Measurements from ENCODE around the gene SPOCK2. TPM values are rescaled to one million over a fixed set of nuclear protein-coding genes. Genes with fewer than 3 reads are reported as not detected.

The SPOCK2 gene
- total and polyA plus RNA-seq, 9 donors, result 1.4 to 77.7 (median 8.7) TPM

DNA sequence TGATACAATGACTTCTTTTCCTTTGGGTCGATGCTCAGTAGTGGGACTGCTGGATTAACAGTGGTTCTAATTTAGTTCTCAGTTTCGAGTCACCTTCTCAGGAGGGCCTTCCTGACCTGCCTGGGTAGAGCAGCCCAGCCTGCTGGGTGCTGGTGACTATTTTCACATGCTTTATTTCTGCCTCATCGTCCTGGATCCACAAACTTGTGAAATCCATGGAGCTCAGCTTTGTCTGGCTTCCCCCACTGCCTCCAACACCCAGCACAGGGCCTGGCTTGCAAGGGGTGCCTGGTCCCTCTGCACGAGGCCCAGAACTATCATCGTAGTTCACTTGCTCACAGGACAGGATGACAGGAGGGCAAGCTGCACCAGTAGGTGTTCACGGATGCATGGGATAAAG, 46.9 kb downstream of the SPOCK2 start:
- H3K9me3 ChIP-seq, result no peaks in the 10 kb centered on the region
- no peak for DNase-seq
- no peaks in the 10 kb centered on the region for H3K27me3 ChIP-seq
- peaks cover 16% of the 10 kb centered on the region for H3K4me1 ChIP-seq (ENCODE audit: insufficient read depth)
- intact Hi-C loops (cut with DNase I), result loop anchor here in 1 of 4 donors (5.0 kb wide), 1 partner anchor 89 kb away; no protein-coding TSS in a partner anchor
- TF ChIP-seq, protein P1, sequence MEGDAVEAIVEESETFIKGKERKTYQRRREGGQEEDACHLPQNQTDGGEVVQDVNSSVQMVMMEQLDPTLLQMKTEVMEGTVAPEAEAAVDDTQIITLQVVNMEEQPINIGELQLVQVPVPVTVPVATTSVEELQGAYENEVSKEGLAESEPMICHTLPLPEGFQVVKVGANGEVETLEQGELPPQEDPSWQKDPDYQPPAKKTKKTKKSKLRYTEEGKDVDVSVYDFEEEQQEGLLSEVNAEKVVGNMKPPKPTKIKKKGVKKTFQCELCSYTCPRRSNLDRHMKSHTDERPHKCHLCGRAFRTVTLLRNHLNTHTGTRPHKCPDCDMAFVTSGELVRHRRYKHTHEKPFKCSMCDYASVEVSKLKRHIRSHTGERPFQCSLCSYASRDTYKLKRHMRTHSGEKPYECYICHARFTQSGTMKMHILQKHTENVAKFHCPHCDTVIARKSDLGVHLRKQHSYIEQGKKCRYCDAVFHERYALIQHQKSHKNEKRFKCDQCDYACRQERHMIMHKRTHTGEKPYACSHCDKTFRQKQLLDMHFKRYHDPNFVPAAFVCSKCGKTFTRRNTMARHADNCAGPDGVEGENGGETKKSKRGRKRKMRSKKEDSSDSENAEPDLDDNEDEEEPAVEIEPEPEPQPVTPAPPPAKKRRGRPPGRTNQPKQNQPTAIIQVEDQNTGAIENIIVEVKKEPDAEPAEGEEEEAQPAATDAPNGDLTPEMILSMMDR (IDR thresholded peaks at IDR 0.05), result no peak
- TF ChIP-seq POLR2A (IDR thresholded peaks at IDR 0.05) (no peak), EP300 (IDR thresholded peaks at IDR 0.05) (no peak)
- no peak overlapping the region for H3K4me3 ChIP-seq
- no peak overlapping the region for H3K27ac ChIP-seq
- 82 to 87% (median 84%) methylated on average over 6 of the region's 6 CpGs for WGBS, 3 donors
- H3K36me3 ChIP-seq, result no peaks in the 10 kb centered on the region

DNA sequence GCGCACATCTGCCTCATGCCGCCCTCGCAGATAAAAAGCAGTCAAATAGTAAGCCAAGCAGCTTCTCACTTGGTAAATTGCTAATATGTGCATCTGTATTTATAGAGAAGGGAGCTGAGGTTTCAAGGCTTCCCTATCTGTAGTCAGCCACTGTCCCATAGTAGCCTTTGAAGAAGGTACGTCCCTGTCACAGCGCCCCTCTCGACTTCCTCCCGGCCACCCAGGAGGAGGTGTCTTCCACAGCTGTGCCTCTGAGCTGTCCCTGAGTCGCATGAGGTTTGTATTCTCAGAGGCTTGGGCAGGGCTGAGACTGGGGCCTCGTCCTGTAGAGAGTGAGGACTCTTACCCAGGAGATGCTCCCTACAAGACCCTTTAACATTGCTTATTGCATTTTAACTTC, 49.0 kb downstream of the SPOCK2 start:
- Histone ChIP-seq H3K27me3 (no peaks in the 10 kb centered on the region), H3K4me3 (no peak overlapping the region), H3K27ac (peak overlapping the region in 1 of 2 donors; percentile 64), H3K36me3 (no peaks in the 10 kb centered on the region), H3K9me3 (no peaks in the 10 kb centered on the region), H3K4me1 (ENCODE audit: insufficient read depth) (peaks cover 18% of the 10 kb centered on the region)
- whole genome bisulfite sequencing, 3 donors, result 58 to 79% (median 70%) methylated on average over 9 of the region's 9 CpGs
- intact Hi-C loops (cut with DNase I), result no loop called here
- no peak for TF ChIP-seq POLR2A (IDR thresholded peaks at IDR 0.05)
- DNase-seq, result no peak

DNA sequence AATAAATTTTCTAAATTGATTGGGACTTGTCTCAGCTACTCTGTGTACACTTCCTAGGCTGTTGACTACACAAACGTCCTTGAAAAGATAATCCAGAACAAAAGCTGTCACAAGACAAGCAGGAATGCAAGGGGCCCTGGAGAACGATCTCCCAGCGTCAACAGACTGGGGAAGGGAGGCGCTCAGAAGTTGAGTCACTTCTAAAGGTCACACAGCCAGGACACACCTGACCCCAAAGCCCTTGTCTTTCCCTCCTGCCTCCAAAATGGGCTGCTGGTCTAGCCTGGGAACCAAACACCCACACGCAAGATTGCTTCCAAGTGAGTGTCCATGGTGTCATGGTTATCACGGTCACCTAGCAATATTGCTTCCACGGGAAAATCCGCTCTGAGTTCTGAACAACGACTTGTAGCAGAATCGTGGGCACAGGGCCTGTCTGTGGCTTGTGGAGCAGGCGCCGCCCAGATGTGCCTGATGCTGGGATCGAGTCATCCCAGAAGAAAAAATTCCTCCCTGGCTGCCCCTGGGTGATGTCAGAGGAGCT, 49.8 kb downstream of the SPOCK2 start:
- intact Hi-C loops (cut with DNase I), result no loop called here
- TF ChIP-seq POLR2A (IDR thresholded peaks at IDR 0.05) (peak; percentile 6), EP300 (IDR thresholded peaks at IDR 0.05) (no peak)
- TF ChIP-seq, protein P1 (IDR thresholded peaks at IDR 0.05), result no peak
- Histone ChIP-seq H3K27ac (peak overlapping the region in 1 of 2 donors; percentile 64), H3K36me3 (no peaks in the 10 kb centered on the region), H3K4me1 (ENCODE audit: insufficient read depth) (peaks cover 22% of the 10 kb centered on the region), H3K4me3 (no peak overlapping the region), H3K9me3 (no peaks in the 10 kb centered on the region), H3K27me3 (no peaks in the 10 kb centered on the region)
- DNase-seq, result peak in 3 of 5 donors; percentile 61 to 68 (median 65)
- whole genome bisulfite sequencing, 3 donors, result 42 to 49% (median 47%) methylated on average over 13 of the region's 13 CpGs

DNA sequence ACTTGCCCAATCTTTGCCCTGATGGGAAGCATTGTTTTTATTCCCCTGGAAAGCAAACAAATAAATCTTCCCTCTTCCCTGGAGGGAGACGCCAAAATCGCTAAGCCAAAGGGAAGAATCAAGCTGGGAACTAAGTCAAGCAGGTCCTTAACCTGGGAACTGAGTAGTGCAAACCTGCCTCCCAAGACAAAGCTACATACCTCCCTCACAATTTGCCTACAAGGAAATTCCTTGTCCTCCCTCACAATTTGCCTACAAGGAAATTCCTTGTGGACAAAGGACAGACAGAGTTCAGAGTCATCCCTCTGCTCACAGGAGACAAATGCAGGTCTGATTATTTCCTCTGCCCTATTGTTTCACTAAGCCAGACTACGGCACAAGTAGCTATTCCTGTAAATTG, 50.5 kb downstream of the SPOCK2 start:
- Histone ChIP-seq H3K36me3 (no peaks in the 10 kb centered on the region), H3K27me3 (no peaks in the 10 kb centered on the region), H3K9me3 (no peaks in the 10 kb centered on the region), H3K27ac (peak overlapping the region; percentile 58 to 64), H3K4me3 (no peak overlapping the region), H3K4me1 (ENCODE audit: insufficient read depth) (peaks cover 22% of the 10 kb centered on the region)
- DNase-seq, result no peak
- intact Hi-C loops (cut with DNase I), result no loop called here
- TF ChIP-seq, protein P1 (IDR thresholded peaks at IDR 0.05), result no peak
- TF ChIP-seq POLR2A (IDR thresholded peaks at IDR 0.05) (no peak), EP300 (IDR thresholded peaks at IDR 0.05) (no peak)
- 23 to 39% (median 32%) methylated on average over 3 of the region's 3 CpGs for WGBS, 3 donors

DNA sequence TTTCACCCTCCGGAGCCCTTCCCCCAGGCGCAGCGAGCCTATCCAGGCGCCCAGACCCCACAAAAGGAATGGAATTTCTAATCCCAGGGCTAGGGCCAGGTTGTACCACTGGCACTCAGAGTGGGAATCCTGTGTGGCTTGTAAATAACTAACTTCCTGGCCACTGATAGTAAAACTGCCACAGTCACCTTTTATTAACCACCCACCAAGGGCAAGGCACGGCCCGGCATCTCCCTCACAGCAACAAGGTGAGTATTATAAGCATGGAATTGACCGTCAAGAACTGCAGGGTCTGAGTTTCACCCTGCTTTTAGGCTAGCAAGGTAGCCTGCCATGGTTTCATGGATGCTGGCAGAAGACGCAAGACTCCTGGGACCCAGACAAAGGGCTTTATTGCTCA, 51.1 kb downstream of the SPOCK2 start:
- 94 to 97% (median 96%) methylated on average over 8 of the region's 8 CpGs for WGBS, 3 donors
- H3K27me3 ChIP-seq, result no peaks in the 10 kb centered on the region
- peak overlapping the region in 1 of 2 donors; percentile 64 for H3K27ac ChIP-seq
- no peak overlapping the region for H3K4me3 ChIP-seq
- no peaks in the 10 kb centered on the region for H3K9me3 ChIP-seq
- intact Hi-C loops (cut with DNase I), result no loop called here
- H3K36me3 ChIP-seq, result no peaks in the 10 kb centered on the region
- DNase-seq, result no peak
- H3K4me1 ChIP-seq (ENCODE audit: insufficient read depth), result peaks cover 23% of the 10 kb centered on the region
- no peak for TF ChIP-seq EP300 (IDR thresholded peaks at IDR 0.05)
- TF ChIP-seq, protein P1 (IDR thresholded peaks at IDR 0.05), result no peak
- no peak for TF ChIP-seq POLR2A (IDR thresholded peaks at IDR 0.05)
